Trophoblast cell (in vitro differentiated cells and primary cell): Measurements from ENCODE around the gene ZNF324.
A peak's percentile ranks its signal among the peaks of the same experiment; 100 is the strongest.

Source experiments
- DNase-seq, 2 donors: peaks; one replicate each; pipeline ENCODE4 v3.0.0-alpha.2; 2016
- H2AFZ ChIP-seq: 2 replicates; pipeline ENCODE4 v1.6.1; 2013; ENCODE audit warnings: low read length, moderate library complexity, mild to moderate bottlenecking; ENCODE audit not compliant: insufficient read depth, poor library complexity
- H2AK5ac ChIP-seq: 2 replicates; pipeline ENCODE4 v1.6.1; 2013; ENCODE audit warnings: mild to moderate bottlenecking, low read length
- H2BK120ac ChIP-seq: 2 replicates; pipeline ENCODE4 v1.6.1; 2013; ENCODE audit warnings: low read length, mild to moderate bottlenecking, moderate library complexity; ENCODE audit not compliant: insufficient read depth, poor library complexity
- H2BK12ac ChIP-seq: 2 replicates; pipeline ENCODE4 v1.6.1; 2013; ENCODE audit warnings: mild to moderate bottlenecking, low read length, moderate library complexity
- H2BK5ac ChIP-seq: 2 replicates; pipeline ENCODE4 v1.6.1; 2013; ENCODE audit warnings: low read length, low read depth, moderate library complexity, mild to moderate bottlenecking; ENCODE audit not compliant: poor library complexity
- H3K14ac ChIP-seq: 2 replicates; pipeline ENCODE4 v1.6.1; 2013; ENCODE audit warnings: mild to moderate bottlenecking, low read length
- H3K18ac ChIP-seq: 2 replicates; pipeline ENCODE4 v1.6.1; 2013; ENCODE audit warnings: mild to moderate bottlenecking, low read length
- H3K23ac ChIP-seq: 2 replicates; pipeline ENCODE4 v1.6.1; 2013; ENCODE audit warnings: low read length
- H3K27ac ChIP-seq: 2 replicates; pipeline ENCODE4 v1.5.1; 2013; ENCODE audit warnings: low read depth, mild to moderate bottlenecking, inconsistent platforms, low read length, moderate library complexity
- H3K27me3 ChIP-seq: 2 replicates; pipeline ENCODE4 v1.6.1; 2013; ENCODE audit warnings: inconsistent platforms, mild to moderate bottlenecking, low read length, moderate library complexity; ENCODE audit not compliant: insufficient read depth
- H3K36me3 ChIP-seq, 2 experiments: 1 replicate in 1 of 2; 2 replicates in 1 of 2; pipeline ENCODE4 v1.6.1; 2013; ENCODE audit warnings: low read length in 2 of 2, mild to moderate bottlenecking in 2 of 2, moderate library complexity in 1 of 2; ENCODE audit not compliant: insufficient read depth in 2 of 2, control insufficient read depth in 1 of 2
- H3K4ac ChIP-seq: 2 replicates; pipeline ENCODE4 v1.6.1; 2013; ENCODE audit warnings: low read depth, mild to moderate bottlenecking, low read length, moderate library complexity
- H3K4me1 ChIP-seq, 2 experiments: 1 replicate in 1 of 2; 2 replicates in 1 of 2; pipeline ENCODE4 v1.6.1; 2013; ENCODE audit warnings: low read length in 2 of 2, mild to moderate bottlenecking in 2 of 2, moderate library complexity in 1 of 2; ENCODE audit not compliant: insufficient read depth in 2 of 2, control insufficient read depth in 1 of 2
- H3K4me2 ChIP-seq: 2 replicates; pipeline ENCODE4 v1.6.1; 2013; ENCODE audit warnings: inconsistent platforms, mild to moderate bottlenecking, low read length, moderate library complexity
- H3K4me3 ChIP-seq: 2 replicates; pipeline ENCODE4 v1.5.1; 2013; ENCODE audit warnings: mild to moderate bottlenecking, low read depth, low read length, inconsistent platforms
- H3K79me1 ChIP-seq: one replicate; pipeline ENCODE4 v1.6.1; 2013; ENCODE audit warnings: low read length
- H3K79me2 ChIP-seq: 2 replicates; pipeline ENCODE4 v1.6.1; 2013; ENCODE audit warnings: low read length, mild to moderate bottlenecking; ENCODE audit not compliant: control insufficient read depth, insufficient read depth, poor library complexity
- H3K9ac ChIP-seq: 2 replicates; pipeline ENCODE4 v1.6.1; 2013; ENCODE audit warnings: mild to moderate bottlenecking, low read length
- H3K9me3 ChIP-seq: 2 replicates; pipeline ENCODE4 v1.6.1; 2013; ENCODE audit warnings: low read depth, mild to moderate bottlenecking, control low read depth, inconsistent platforms, low read length; ENCODE audit not compliant: insufficient read depth
- H4K12ac ChIP-seq: 2 replicates; pipeline ENCODE4 v1.6.1; 2013; ENCODE audit warnings: low read depth, mild to moderate bottlenecking, low read length, moderate library complexity
- H4K8ac ChIP-seq: 2 replicates; pipeline ENCODE4 v1.6.1; 2013; ENCODE audit warnings: low read depth, mild to moderate bottlenecking, low read length, moderate library complexity
- H4K91ac ChIP-seq: one replicate; pipeline ENCODE4 v1.6.1; 2013; ENCODE audit warnings: low read depth, mild to moderate bottlenecking, low read length, moderate library complexity
- WGBS: extraction: QIAGEN DNeasy Blood & Tissue Kit; methylation state at CpG from one replicate; pipeline ENCODE4 v1.1.7; 2013; ENCODE audit warnings: missing lambda C conversion rate; ENCODE audit not compliant: insufficient read length, insufficient coverage; ENCODE audit errors: extremely low coverage; 5-methylcytosine and 5-hydroxymethylcytosine counted together

The ZNF324 gene

GRCh38 chr19:58513213-58513693 is 46.4 kb downstream of the ZNF324 start:
- H4K91ac ChIP-seq = no peak overlapping the region
- peaks cover 10% of the 10 kb centered on the region for H3K79me2 ChIP-seq
- peaks cover 2% of the 10 kb centered on the region for H3K79me1 ChIP-seq
- no peak overlapping the region for H3K4me2 ChIP-seq
- H3K4me1 ChIP-seq = peaks cover 8 to 11% of the 10 kb centered on the region in 2 experiments
- H3K14ac ChIP-seq = no peak overlapping the region
- no peak overlapping the region for H3K4ac ChIP-seq
- H3K23ac ChIP-seq = no peak overlapping the region
- WGBS = no CpG with 5 or more reads among the region's 10 CpGs
- no peaks in the 10 kb centered on the region for H3K9me3 ChIP-seq
- no peak overlapping the region for H3K4me3 ChIP-seq
- H3K27me3 ChIP-seq = no peaks in the 10 kb centered on the region
- H2AFZ ChIP-seq = no peak overlapping the region
- H3K36me3 ChIP-seq = peaks cover 28 to 30% of the 10 kb centered on the region in 2 experiments
- H4K8ac ChIP-seq = peak overlapping the region; percentile 83
- H3K27ac ChIP-seq = no peak overlapping the region
- H2AK5ac ChIP-seq = no peak overlapping the region
- no peak for DNase-seq
- no peak overlapping the region for H3K9ac ChIP-seq
- no peak overlapping the region for H4K12ac ChIP-seq
- H2BK5ac ChIP-seq = no peak overlapping the region
- no peak overlapping the region for H3K18ac ChIP-seq
- no peak overlapping the region for H2BK12ac ChIP-seq
- no peak overlapping the region for H2BK120ac ChIP-seq

DNA sequence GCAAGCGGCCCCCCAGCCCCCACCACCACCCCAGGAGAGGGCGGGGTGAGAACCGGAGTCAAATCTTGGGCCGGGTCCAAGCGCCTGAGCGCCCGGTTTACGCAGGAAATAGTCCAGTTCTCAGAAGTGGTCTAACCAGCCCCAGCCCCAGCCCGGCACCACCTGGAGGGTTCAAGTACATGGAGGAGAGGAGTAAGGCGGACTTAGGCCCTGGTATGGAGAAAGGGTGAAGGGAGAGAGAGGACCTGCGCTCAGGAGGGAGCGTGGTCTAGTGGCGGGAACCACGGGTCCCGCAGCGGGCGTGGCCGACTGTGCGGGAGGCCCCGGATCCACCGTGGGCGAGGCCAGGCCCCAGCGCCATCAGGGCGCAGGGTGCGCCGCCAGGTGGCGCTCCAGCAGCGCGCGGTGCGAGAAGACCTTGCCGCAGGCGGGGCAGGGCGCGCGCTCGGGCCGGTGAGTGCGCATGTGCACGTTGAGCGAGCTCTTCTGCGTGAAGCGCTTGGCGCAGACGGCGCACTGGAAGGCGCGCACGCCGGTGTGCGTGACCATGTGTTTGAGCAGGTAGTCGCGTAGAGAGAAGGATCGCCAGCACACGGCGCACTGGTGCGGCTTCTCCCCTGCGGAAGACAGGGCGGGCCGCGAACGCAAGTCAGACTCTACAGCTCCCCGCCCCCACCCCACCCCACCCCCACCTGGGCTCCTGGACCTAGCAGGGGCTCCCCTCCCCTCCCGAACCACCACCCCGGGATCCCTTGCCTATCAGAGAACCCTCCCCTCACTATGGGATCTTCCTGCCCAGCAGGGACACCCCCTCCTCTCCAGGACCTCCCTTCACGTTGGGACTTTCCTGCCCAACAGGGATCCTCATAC is 47.0 kb downstream of the ZNF324 start:
- H3K18ac ChIP-seq = peak overlapping the region; percentile 68
- WGBS = no CpG with 5 or more reads among the region's 66 CpGs

DNA sequence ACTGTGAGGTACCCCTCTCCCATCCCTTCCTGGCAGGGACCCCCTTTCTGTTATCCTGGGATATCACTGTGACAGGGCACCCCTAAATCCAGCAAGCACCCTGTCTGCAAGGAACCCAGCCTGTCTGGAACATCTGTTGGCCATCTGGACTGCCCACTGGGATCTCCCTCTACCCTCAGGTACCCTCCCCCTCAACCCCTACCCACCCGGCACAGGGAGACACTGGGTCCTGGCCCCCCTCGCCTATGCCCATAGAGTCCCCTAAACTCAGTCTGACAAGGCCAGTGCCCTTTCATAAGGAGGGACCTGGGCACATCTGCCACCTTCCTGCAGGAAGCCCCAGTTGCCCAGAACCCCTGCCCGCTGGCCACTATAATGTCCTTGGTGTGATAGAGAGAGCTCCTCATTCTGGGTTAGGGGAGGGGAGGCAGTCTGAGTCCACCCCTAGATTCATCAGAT is 47.7 kb downstream of the ZNF324 start:
- H2AK5ac ChIP-seq = peak overlapping the region; percentile 51
- H2AFZ ChIP-seq = no peak overlapping the region
- no peaks in the 10 kb centered on the region for H3K27me3 ChIP-seq
- peaks cover 22 to 27% of the 10 kb centered on the region in 2 experiments for H3K36me3 ChIP-seq
- peak overlapping the region; percentile 72 for H4K8ac ChIP-seq
- H3K14ac ChIP-seq = peak overlapping the region; percentile 57
- H3K18ac ChIP-seq = peak overlapping the region; percentile 68
- H3K79me1 ChIP-seq = peaks cover 12% of the 10 kb centered on the region
- H4K91ac ChIP-seq = peak overlapping the region; percentile 81
- H3K27ac ChIP-seq = no peak overlapping the region
- no peak overlapping the region for H3K4ac ChIP-seq
- H3K79me2 ChIP-seq = peaks cover 21% of the 10 kb centered on the region
- peak overlapping the region; percentile 50 for H3K4me2 ChIP-seq
- H2BK5ac ChIP-seq = peak overlapping the region; percentile 5
- H3K9me3 ChIP-seq = no peaks in the 10 kb centered on the region
- H4K12ac ChIP-seq = peak overlapping the region; percentile 76
- H3K23ac ChIP-seq = no peak overlapping the region
- H3K9ac ChIP-seq = peak overlapping the region; percentile 67
- peak overlapping the region; percentile 62 for H3K4me3 ChIP-seq
- H2BK12ac ChIP-seq = no peak overlapping the region
- H2BK120ac ChIP-seq = no peak overlapping the region
- no peak for DNase-seq
- H3K4me1 ChIP-seq = peaks cover 13 to 16% of the 10 kb centered on the region in 2 experiments
- WGBS = no CpG with 5 or more reads among the region's 3 CpGs

More for the DNA sequence above, 47.0 kb downstream of the ZNF324 start:
- Histone ChIP-seq H4K12ac (peak overlapping the region; percentile 78), H2BK5ac (peak overlapping the region; percentile 5), H4K8ac (peak overlapping the region; percentile 83), H3K9ac (peak overlapping the region; percentile 67), H3K27me3 (no peaks in the 10 kb centered on the region), H3K4me3 (peak overlapping the region; percentile 62), H3K14ac (peak overlapping the region; percentile 57), H2AFZ (peak overlapping the region; percentile 58), H3K4me2 (peak overlapping the region; percentile 50), H2AK5ac (peak overlapping the region; percentile 51), H3K27ac (no peak overlapping the region), H3K4ac (no peak overlapping the region), H4K91ac (peak overlapping the region; percentile 81), H3K23ac (no peak overlapping the region), H2BK120ac (no peak overlapping the region), H3K9me3 (no peaks in the 10 kb centered on the region), H2BK12ac (no peak overlapping the region), H3K79me2 (peaks cover 16% of the 10 kb centered on the region), H3K79me1 (peaks cover 5% of the 10 kb centered on the region), H3K4me1 (peaks cover 13 to 16% of the 10 kb centered on the region in 2 experiments), H3K36me3 (peaks cover 26 to 30% of the 10 kb centered on the region in 2 experiments)
- peak; percentile 90 to 98 for DNase-seq

GRCh38 chr19:58515259-58515658 is 48.4 kb downstream of the ZNF324 start:
- no peak overlapping the region for H3K4me2 ChIP-seq
- no peak overlapping the region for H4K12ac ChIP-seq
- H3K18ac ChIP-seq = no peak overlapping the region
- no peak overlapping the region for H3K23ac ChIP-seq
- no peak overlapping the region for H3K4ac ChIP-seq
- H2BK12ac ChIP-seq = no peak overlapping the region
- H3K9me3 ChIP-seq = no peaks in the 10 kb centered on the region
- peaks cover 13 to 16% of the 10 kb centered on the region in 2 experiments for H3K4me1 ChIP-seq
- no peak overlapping the region for H4K8ac ChIP-seq
- DNase-seq = no peak
- WGBS = no CpG with 5 or more reads among the region's 2 CpGs
- H4K91ac ChIP-seq = no peak overlapping the region
- H3K14ac ChIP-seq = no peak overlapping the region
- no peak overlapping the region for H2BK120ac ChIP-seq
- H3K4me3 ChIP-seq = no peak overlapping the region
- peaks cover 21% of the 10 kb centered on the region for H3K79me2 ChIP-seq
- H3K27ac ChIP-seq = no peak overlapping the region
- H3K79me1 ChIP-seq = peaks cover 17% of the 10 kb centered on the region
- H2AFZ ChIP-seq = no peak overlapping the region
- no peak overlapping the region for H3K9ac ChIP-seq
- H3K27me3 ChIP-seq = no peaks in the 10 kb centered on the region
- H2AK5ac ChIP-seq = no peak overlapping the region
- no peak overlapping the region for H2BK5ac ChIP-seq
- H3K36me3 ChIP-seq = peaks cover 21 to 25% of the 10 kb centered on the region in 2 experiments
